Liver (tissue), 9 donors: ENCODE results near the gene PPP1R3A. TPM values are rescaled to one million over a fixed set of nuclear protein-coding genes. Genes with fewer than 3 reads are reported as not detected.

Experiments
- DNase-seq: peaks from one replicate; pipeline ENCODE4 v3.0.0-alpha.2; 2017; ENCODE audit warnings: low spot score
- H3K27ac ChIP-seq, 2 donors: one replicate each; pipeline ENCODE4 v1.7.0; 2013; ENCODE audit warnings: inconsistent platforms in 2 of 2, low read length in 2 of 2, control low read depth in 1 of 2, low read depth in 1 of 2, mild to moderate bottlenecking in 1 of 2
- H3K27me3 ChIP-seq, 4 donors: one replicate each; pipeline versions ENCODE4 v1.6.1 to v1.7.0; 2013; ENCODE audit warnings: low read length in 3 of 4, inconsistent platforms in 1 of 4, mild to moderate bottlenecking in 1 of 4, moderate library complexity in 1 of 4; ENCODE audit not compliant: control insufficient read depth in 4 of 4, insufficient read depth in 4 of 4
- H3K36me3 ChIP-seq, 4 donors: one replicate each; pipeline versions ENCODE4 v1.6.1 to v1.7.0; 2013; ENCODE audit warnings: low read length in 3 of 4, mild to moderate bottlenecking in 3 of 4, low read depth in 1 of 4, moderate library complexity in 1 of 4; ENCODE audit not compliant: control insufficient read depth in 4 of 4, insufficient read depth in 3 of 4
- H3K4me1 ChIP-seq, 4 donors: one replicate each; pipeline versions ENCODE4 v1.6.1 to v1.7.0; 2013; ENCODE audit warnings: low read length in 3 of 4, mild to moderate bottlenecking in 3 of 4, moderate library complexity in 1 of 4; ENCODE audit not compliant: control insufficient read depth in 4 of 4, insufficient read depth in 4 of 4
- H3K4me3 ChIP-seq, 3 donors: one replicate each; pipeline versions ENCODE4 v1.6.1 to v1.7.0; 2013; ENCODE audit warnings: low read length in 3 of 3, control low read depth in 1 of 3, low read depth in 1 of 3, mild to moderate bottlenecking in 1 of 3
- H3K9ac ChIP-seq, 2 donors: one replicate each; pipeline ENCODE4 v1.7.0; 2013; ENCODE audit warnings: low read length in 2 of 2, mild to moderate bottlenecking in 2 of 2, moderate library complexity in 2 of 2, control low read depth in 1 of 2, low read depth in 1 of 2
- H3K9me3 ChIP-seq, 4 donors: one replicate each; pipeline versions ENCODE4 v1.6.1 to v1.7.0; 2013; ENCODE audit warnings: low read length in 3 of 4; ENCODE audit not compliant: control insufficient read depth in 4 of 4
- ATF3 ChIP-seq: IDR thresholded peaks from 2 replicates; pipeline ENCODE4 v1.6.1; 2016; ENCODE audit warnings: antibody characterized with exemption
- EGR1 ChIP-seq, 2 donors: IDR thresholded peaks; 2 replicates each; pipeline ENCODE4 v1.6.1; 2016 to 2018; ENCODE audit warnings: antibody characterized with exemption in 2 of 2, low read depth in 2 of 2
- FOXA1 ChIP-seq: IDR thresholded peaks from 2 replicates; pipeline ENCODE4 v1.6.1; 2016; ENCODE audit warnings: antibody characterized with exemption
- FOXA2 ChIP-seq: IDR thresholded peaks from 2 replicates; pipeline ENCODE4 v1.6.1; 2016; ENCODE audit warnings: antibody characterized with exemption
- GABPA ChIP-seq, 2 donors: IDR thresholded peaks in 1 of 2; conservative IDR thresholded peaks in 1 of 2; 2 replicates each; pipeline ENCODE4 v1.6.1; 2016; ENCODE audit warnings: antibody characterized with exemption in 2 of 2, mild to moderate bottlenecking in 1 of 2, moderate library complexity in 1 of 2
- HNF4A ChIP-seq, 2 donors: conservative IDR thresholded peaks; 2 replicates each; pipeline ENCODE4 v1.6.1; 2016; ENCODE audit warnings: antibody characterized with exemption in 2 of 2, mild to moderate bottlenecking in 2 of 2
- HNF4G ChIP-seq: IDR thresholded peaks from 2 replicates; pipeline ENCODE4 v1.6.1; 2016; ENCODE audit warnings: antibody characterized with exemption
- NR2F2 ChIP-seq: IDR thresholded peaks from 2 replicates; pipeline ENCODE4 v1.6.1; 2016; ENCODE audit warnings: antibody characterized with exemption
- RAD21 ChIP-seq, 2 donors: IDR thresholded peaks; 2 replicates each; pipeline ENCODE4 v1.6.1; 2016; ENCODE audit warnings: antibody characterized with exemption in 2 of 2, mild to moderate bottlenecking in 2 of 2
- REST ChIP-seq: IDR thresholded peaks from 2 replicates; pipeline ENCODE4 v1.6.1; 2016; ENCODE audit warnings: antibody characterized with exemption, mild to moderate bottlenecking
- RXRA ChIP-seq, 2 donors: IDR thresholded peaks; 2 replicates each; pipeline ENCODE4 v1.6.1; 2017 to 2018; ENCODE audit warnings: antibody characterized with exemption in 2 of 2, mild to moderate bottlenecking in 1 of 2
- SP1 ChIP-seq: IDR thresholded peaks from 2 replicates; pipeline ENCODE4 v1.6.1; 2018; ENCODE audit warnings: antibody characterized with exemption, mild to moderate bottlenecking
- TAF1 ChIP-seq: conservative IDR thresholded peaks from 2 replicates; pipeline ENCODE4 v1.6.1; 2016; ENCODE audit warnings: antibody characterized with exemption, mild to moderate bottlenecking
- YY1 ChIP-seq: IDR thresholded peaks from 2 replicates; pipeline ENCODE4 v1.6.1; 2016; ENCODE audit warnings: antibody characterized with exemption, mild to moderate bottlenecking
- WGBS: extraction: QIAGEN DNeasy Blood & Tissue Kit; methylation state at CpG from one replicate; pipeline ENCODE4 v1.1.7; 2013; 5-methylcytosine and 5-hydroxymethylcytosine counted together
- polyA plus RNA-seq, 2 donors: library from polyadenylated mRNA; stranded (reverse) in 1 of 2; unstranded in 1 of 2; fragments of 200-250 nt in 1 of 2; fragments of >200 nt in 1 of 2; fragmentation: Nextera tagmentation in 1 of 2; extraction: Ambion mirVana in 1 of 2; gene quantifications; one replicate each; pipeline versions ENCODE4 v1.2.1 to v1.2.3, GENCODE V29; 2013 to 2015
- total RNA-seq, 2 donors: library from RNA; depleted of rRNA; stranded (reverse); fragments of >200 nt; gene quantifications; one replicate each; pipeline ENCODE4 v1.2.3, GENCODE V29; 2014
- TF ChIP-seq, protein P1 (sequence below): IDR thresholded peaks from 2 replicates; pipeline ENCODE4 v1.6.1; 2016; ENCODE audit warnings: antibody characterized with exemption
- TF ChIP-seq, protein P2 (sequence below): fragments of 150-350 bp; IDR thresholded peaks from 2 replicates; pipeline ENCODE4 v1.5.1; 2017; ENCODE audit warnings: improper control_type of control experiment, low read depth, low read length; ENCODE audit not compliant: missing input control
- TF ChIP-seq, protein P3 (sequence below): IDR thresholded peaks from 2 replicates; pipeline ENCODE4 v1.6.1; 2016; ENCODE audit warnings: antibody characterized with exemption
- donor health status: healthy.
- donor health status: healthy.
- donor health status: healthy.
- donor health status: healthy.
- donor health status: healthy.

Gene PPP1R3A
- total and polyA plus RNA-seq, 4 donors, result not detected

DNA sequence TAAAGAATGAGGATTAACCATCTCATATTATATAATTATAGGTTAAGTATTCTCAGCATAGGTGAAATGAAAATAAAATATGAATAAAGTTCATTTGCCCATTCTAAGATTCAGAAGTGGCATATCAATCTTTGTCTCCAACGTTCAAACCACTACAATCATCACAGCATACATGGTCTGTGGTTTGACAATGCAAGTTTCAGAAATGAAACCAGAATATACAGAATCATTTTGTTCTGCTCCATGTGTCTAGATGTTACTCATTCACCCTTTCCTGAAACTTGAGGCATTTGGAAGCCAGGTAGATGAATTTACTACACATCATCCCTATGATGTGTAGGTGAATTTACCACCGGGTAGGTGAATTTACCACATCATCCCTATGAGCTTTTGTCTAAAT lies 44.5 kb upstream of the PPP1R3A start:
- Histone ChIP-seq H3K9me3 (peaks cover 0 to 6% (median 3%) of the 10 kb centered on the region in 4 donors), H3K4me3 (no peak overlapping the region), H3K36me3 (no peaks in the 10 kb centered on the region), H3K9ac (no peak overlapping the region), H3K4me1 (no peaks in the 10 kb centered on the region), H3K27me3 (no peaks in the 10 kb centered on the region), H3K27ac (no peak overlapping the region)
- no peak for TF ChIP-seq RXRA (IDR thresholded peaks at IDR 0.05)
- TF ChIP-seq, protein P1, sequence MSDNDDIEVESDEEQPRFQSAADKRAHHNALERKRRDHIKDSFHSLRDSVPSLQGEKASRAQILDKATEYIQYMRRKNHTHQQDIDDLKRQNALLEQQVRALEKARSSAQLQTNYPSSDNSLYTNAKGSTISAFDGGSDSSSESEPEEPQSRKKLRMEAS, result no peak
- TF ChIP-seq HNF4G, result no peak
- no peak for TF ChIP-seq GABPA (IDR thresholded peaks at IDR 0.05 in 1 of 2, conservative IDR thresholded peaks at IDR 0.05 in 1 of 2)
- no peak for TF ChIP-seq EGR1 (IDR thresholded peaks at IDR 0.05; ENCODE audit: low read depth in 2 of 2)
- TF ChIP-seq, protein P2, sequence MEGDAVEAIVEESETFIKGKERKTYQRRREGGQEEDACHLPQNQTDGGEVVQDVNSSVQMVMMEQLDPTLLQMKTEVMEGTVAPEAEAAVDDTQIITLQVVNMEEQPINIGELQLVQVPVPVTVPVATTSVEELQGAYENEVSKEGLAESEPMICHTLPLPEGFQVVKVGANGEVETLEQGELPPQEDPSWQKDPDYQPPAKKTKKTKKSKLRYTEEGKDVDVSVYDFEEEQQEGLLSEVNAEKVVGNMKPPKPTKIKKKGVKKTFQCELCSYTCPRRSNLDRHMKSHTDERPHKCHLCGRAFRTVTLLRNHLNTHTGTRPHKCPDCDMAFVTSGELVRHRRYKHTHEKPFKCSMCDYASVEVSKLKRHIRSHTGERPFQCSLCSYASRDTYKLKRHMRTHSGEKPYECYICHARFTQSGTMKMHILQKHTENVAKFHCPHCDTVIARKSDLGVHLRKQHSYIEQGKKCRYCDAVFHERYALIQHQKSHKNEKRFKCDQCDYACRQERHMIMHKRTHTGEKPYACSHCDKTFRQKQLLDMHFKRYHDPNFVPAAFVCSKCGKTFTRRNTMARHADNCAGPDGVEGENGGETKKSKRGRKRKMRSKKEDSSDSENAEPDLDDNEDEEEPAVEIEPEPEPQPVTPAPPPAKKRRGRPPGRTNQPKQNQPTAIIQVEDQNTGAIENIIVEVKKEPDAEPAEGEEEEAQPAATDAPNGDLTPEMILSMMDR, result no peak
- TF ChIP-seq NR2F2, result no peak
- no peak for TF ChIP-seq YY1
- no peak for TF ChIP-seq FOXA2
- no peak for TF ChIP-seq HNF4A (conservative IDR thresholded peaks at IDR 0.05)
- no peak for TF ChIP-seq FOXA1
- no peak for DNase-seq
- 54% methylated on average over 2 of the region's 2 CpGs for WGBS

- Histone ChIP-seq H3K4me1 (no peaks in the 10 kb centered on the region), H3K27ac (no peak overlapping the region), H3K9ac (no peak overlapping the region), H3K36me3 (no peaks in the 10 kb centered on the region), H3K9me3 (peaks cover 4 to 6% (median 5%) of the 10 kb centered on the region in 4 donors), H3K4me3 (no peak overlapping the region), H3K27me3 (no peaks in the 10 kb centered on the region)
- no peak for TF ChIP-seq YY1
- DNase-seq, result no peak
- 77% methylated on average over 2 of the region's 2 CpGs for WGBS
Measured at GRCh38 chr7:113959910-113960309, 41.1 kb upstream of the PPP1R3A start.

GRCh38 chr7:113955157-113955556 lies 36.3 kb upstream of the PPP1R3A start:
- H3K36me3 ChIP-seq, result no peaks in the 10 kb centered on the region
- H3K27ac ChIP-seq, result no peak overlapping the region
- no peak overlapping the region for H3K4me3 ChIP-seq
- H3K27me3 ChIP-seq, result no peaks in the 10 kb centered on the region
- no peak for DNase-seq
- H3K9me3 ChIP-seq, result peaks cover 3 to 6% (median 4%) of the 10 kb centered on the region in 4 donors
- TF ChIP-seq GABPA (IDR thresholded peaks at IDR 0.05 in 1 of 2, conservative IDR thresholded peaks at IDR 0.05 in 1 of 2) (no peak), TAF1 (no peak), HNF4A (conservative IDR thresholded peaks at IDR 0.05) (no peak), FOXA1 (no peak), RXRA (IDR thresholded peaks at IDR 0.05) (no peak), ATF3 (no peak), NR2F2 (no peak), RAD21 (IDR thresholded peaks at IDR 0.05) (no peak), EGR1 (IDR thresholded peaks at IDR 0.05; ENCODE audit: low read depth in 2 of 2) (no peak), REST (no peak), HNF4G (no peak), SP1 (no peak)
- TF ChIP-seq, protein P2, result no peak
- TF ChIP-seq, protein P1, result no peak
- TF ChIP-seq, protein P3, sequence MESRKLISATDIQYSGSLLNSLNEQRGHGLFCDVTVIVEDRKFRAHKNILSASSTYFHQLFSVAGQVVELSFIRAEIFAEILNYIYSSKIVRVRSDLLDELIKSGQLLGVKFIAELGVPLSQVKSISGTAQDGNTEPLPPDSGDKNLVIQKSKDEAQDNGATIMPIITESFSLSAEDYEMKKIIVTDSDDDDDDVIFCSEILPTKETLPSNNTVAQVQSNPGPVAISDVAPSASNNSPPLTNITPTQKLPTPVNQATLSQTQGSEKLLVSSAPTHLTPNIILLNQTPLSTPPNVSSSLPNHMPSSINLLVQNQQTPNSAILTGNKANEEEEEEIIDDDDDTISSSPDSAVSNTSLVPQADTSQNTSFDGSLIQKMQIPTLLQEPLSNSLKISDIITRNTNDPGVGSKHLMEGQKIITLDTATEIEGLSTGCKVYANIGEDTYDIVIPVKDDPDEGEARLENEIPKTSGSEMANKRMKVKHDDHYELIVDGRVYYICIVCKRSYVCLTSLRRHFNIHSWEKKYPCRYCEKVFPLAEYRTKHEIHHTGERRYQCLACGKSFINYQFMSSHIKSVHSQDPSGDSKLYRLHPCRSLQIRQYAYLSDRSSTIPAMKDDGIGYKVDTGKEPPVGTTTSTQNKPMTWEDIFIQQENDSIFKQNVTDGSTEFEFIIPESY, result no peak
- no peak overlapping the region for H3K9ac ChIP-seq
- WGBS, result 78% methylated on average over 2 of the region's 2 CpGs
- H3K4me1 ChIP-seq, result no peaks in the 10 kb centered on the region
